Measurements from ENCODE around the gene SPSB1. TPM values are rescaled to one million over a fixed set of nuclear protein-coding genes. Genes with fewer than 3 reads are reported as not detected.

The SPSB1 gene
- total RNA-seq, 1 experiment from 2014 or later, result 18.2 TPM

GRCh38 chr1:9345471-9345870 lies 52.8 kb downstream of the SPSB1 start:
- H3K4me3 Mint-ChIP-seq (ENCODE audit: unreplicated experiment), result no peak overlapping the region
- ChIA-PET POLR2A (no interaction called here), CTCF (no interaction called here)
- peaks cover 6% of the 10 kb centered on the region for H3K4me1 Mint-ChIP-seq (ENCODE audit: low read depth, unreplicated experiment)
- intact Hi-C loops (cut with micrococcal nuclease; ENCODE audit: unreplicated experiment), result no loop called here
- BruUV-seq (replicated peaks), result no TSS peak
- Histone ChIP-seq H3K4me1 (no peaks in the 10 kb centered on the region), H3K36me3 (ENCODE audit: control insufficient read depth, insufficient read depth, low read length) (no peaks in the 10 kb centered on the region), H3K9me3 (no peaks in the 10 kb centered on the region), H3K4me3 (ENCODE audit: low read depth, low read length) (no peak overlapping the region), H3K27me3 (replicated peaks; ENCODE audit: control insufficient read depth, insufficient read depth, low read length) (no peaks in the 10 kb centered on the region)
- no peak for TF ChIP-seq CTCF (IDR thresholded peaks at IDR 0.05; ENCODE audit: insufficient read depth in 1 of 2, low read depth in 1 of 2, low read length in 1 of 2, severe bottlenecking in 1 of 2, unreplicated experiment in 1 of 2)
- no peaks in the 10 kb centered on the region for H3K36me3 Mint-ChIP-seq (ENCODE audit: insufficient read depth, unreplicated experiment)
- no peak overlapping the region for H3K27ac Mint-ChIP-seq (ENCODE audit: unreplicated experiment)
- no peaks in the 10 kb centered on the region for H3K27me3 Mint-ChIP-seq (ENCODE audit: insufficient read depth, unreplicated experiment)
- no peak for DNase-seq
- H3K9me3 Mint-ChIP-seq (ENCODE audit: unreplicated experiment), result no peaks in the 10 kb centered on the region

GRCh38 chr1:9345922-9346321 lies 53.2 kb downstream of the SPSB1 start:
- H3K9me3 ChIP-seq, result no peaks in the 10 kb centered on the region
- no peak for DNase-seq
- no peak overlapping the region for H3K27ac Mint-ChIP-seq (ENCODE audit: unreplicated experiment)
- H3K27me3 ChIP-seq (replicated peaks; ENCODE audit: control insufficient read depth, insufficient read depth, low read length), result no peaks in the 10 kb centered on the region
- no TSS peak for BruUV-seq (replicated peaks)
- no peak overlapping the region for H3K4me3 Mint-ChIP-seq (ENCODE audit: unreplicated experiment)
- H3K4me1 ChIP-seq, result no peaks in the 10 kb centered on the region
- no peaks in the 10 kb centered on the region for H3K27me3 Mint-ChIP-seq (ENCODE audit: insufficient read depth, unreplicated experiment)
- ChIA-PET POLR2A (no interaction called here), CTCF (no interaction called here)
- TF ChIP-seq CTCF (IDR thresholded peaks at IDR 0.05; ENCODE audit: insufficient read depth in 1 of 2, low read depth in 1 of 2, low read length in 1 of 2, severe bottlenecking in 1 of 2, unreplicated experiment in 1 of 2), result no peak
- no peaks in the 10 kb centered on the region for H3K9me3 Mint-ChIP-seq (ENCODE audit: unreplicated experiment)
- H3K4me3 ChIP-seq (ENCODE audit: low read depth, low read length), result no peak overlapping the region
- H3K36me3 Mint-ChIP-seq (ENCODE audit: insufficient read depth, unreplicated experiment), result no peaks in the 10 kb centered on the region
- H3K36me3 ChIP-seq (ENCODE audit: control insufficient read depth, insufficient read depth, low read length), result no peaks in the 10 kb centered on the region
- intact Hi-C loops (cut with micrococcal nuclease; ENCODE audit: unreplicated experiment), result no loop called here
- H3K4me1 Mint-ChIP-seq (ENCODE audit: low read depth, unreplicated experiment), result peaks cover 6% of the 10 kb centered on the region

GRCh38 chr1:9346566-9346965 lies 53.9 kb downstream of the SPSB1 start:
- H3K4me3 ChIP-seq (ENCODE audit: low read depth, low read length), result no peak overlapping the region
- intact Hi-C loops (cut with micrococcal nuclease; ENCODE audit: unreplicated experiment), result no loop called here
- CTCF ChIA-PET, result no interaction called here
- POLR2A ChIA-PET, result no interaction called here
- no peaks in the 10 kb centered on the region for H3K27me3 ChIP-seq (replicated peaks; ENCODE audit: control insufficient read depth, insufficient read depth, low read length)
- H3K36me3 Mint-ChIP-seq (ENCODE audit: insufficient read depth, unreplicated experiment), result no peaks in the 10 kb centered on the region
- BruUV-seq (replicated peaks), result no TSS peak
- H3K27me3 Mint-ChIP-seq (ENCODE audit: insufficient read depth, unreplicated experiment), result no peaks in the 10 kb centered on the region
- DNase-seq, result no peak
- H3K4me3 Mint-ChIP-seq (ENCODE audit: unreplicated experiment), result no peak overlapping the region
- no peak overlapping the region for H3K27ac Mint-ChIP-seq (ENCODE audit: unreplicated experiment)
- no peak for TF ChIP-seq CTCF (IDR thresholded peaks at IDR 0.05; ENCODE audit: insufficient read depth in 1 of 2, low read depth in 1 of 2, low read length in 1 of 2, severe bottlenecking in 1 of 2, unreplicated experiment in 1 of 2)
- no peaks in the 10 kb centered on the region for H3K9me3 ChIP-seq
- no peaks in the 10 kb centered on the region for H3K36me3 ChIP-seq (ENCODE audit: control insufficient read depth, insufficient read depth, low read length)
- H3K9me3 Mint-ChIP-seq (ENCODE audit: unreplicated experiment), result no peaks in the 10 kb centered on the region
- no peaks in the 10 kb centered on the region for H3K4me1 ChIP-seq
- peaks cover 6% of the 10 kb centered on the region for H3K4me1 Mint-ChIP-seq (ENCODE audit: low read depth, unreplicated experiment)

All from Caco-2 (cell line).